Left ventricle myocardium inferior (tissue), 1 donor: ENCODE data around the gene CST4. TPM values are rescaled to one million over a fixed set of nuclear protein-coding genes. Genes with fewer than 3 reads are reported as not detected.

Experiments
- DNase-seq: peaks from one replicate; pipeline ENCODE4 v3.0.0-alpha.2; 2020
- H3K27ac ChIP-seq: fragments of 200-600 bp; replicated peaks from 2 replicates; pipeline ENCODE4 v1.8.0; 2021
- H3K27me3 ChIP-seq: fragments of 200-600 bp; 2 replicates; pipeline ENCODE4 v1.8.0; 2021; ENCODE audit warnings: low read depth
- H3K36me3 ChIP-seq: fragments of 200-600 bp; 2 replicates; pipeline ENCODE4 v1.8.0; 2021
- H3K4me1 ChIP-seq: fragments of 200-600 bp; 2 replicates; pipeline ENCODE4 v1.8.0; 2021
- H3K4me3 ChIP-seq: fragments of 200-600 bp; 2 replicates; pipeline ENCODE4 v1.8.0; 2021; ENCODE audit warnings: mild to moderate bottlenecking, moderate library complexity
- H3K9me3 ChIP-seq: fragments of 200-600 bp; replicated peaks from 2 replicates; pipeline ENCODE4 v1.8.0; 2021
- CTCF ChIP-seq: fragments of 200-600 bp; IDR thresholded peaks from 2 replicates; pipeline ENCODE4 v1.8.0; 2021; ENCODE audit warnings: antibody characterized with exemption, mild to moderate bottlenecking, borderline replicate concordance
- intact Hi-C: fragments of 100-400 bp; cut with micrococcal nuclease; formaldehyde crosslinking; loops from one replicate; pipeline ENCODE4 v1.11.0; 2022
- total RNA-seq: library from RNA; stranded (reverse); fragmentation: NEBNext Ultra II Directional; extraction: Animal tissue kit (Norgen Biotek cat#: 25700); gene quantifications from one replicate; pipeline ENCODE4 v1.2.1, GENCODE V29; 2021
- donor health status: DM: no; HTN: yes; CAD: no; lungs with severe emphysema.

CST4 gene
- total RNA-seq, 1 donor from 2014 or later = not detected

GRCh38 chr20:23643659-23644058 lies 45.2 kb downstream of the CST4 start:
- Histone ChIP-seq H3K9me3 (no peaks in the 10 kb centered on the region), H3K4me1 (peaks cover 15% of the 10 kb centered on the region), H3K27me3 (no peaks in the 10 kb centered on the region), H3K4me3 (no peak overlapping the region), H3K36me3 (no peaks in the 10 kb centered on the region), H3K27ac (no peak overlapping the region)
- DNase-seq = no peak
- intact Hi-C loops = no loop called here
- no peak for TF ChIP-seq CTCF

- Histone ChIP-seq H3K27me3 (no peaks in the 10 kb centered on the region), H3K9me3 (no peaks in the 10 kb centered on the region), H3K4me1 (peaks cover 21% of the 10 kb centered on the region), H3K27ac (peak overlapping the region; percentile 49), H3K4me3 (no peak overlapping the region), H3K36me3 (no peaks in the 10 kb centered on the region)
- intact Hi-C loops = no loop called here
- no peak for DNase-seq
- no peak for TF ChIP-seq CTCF
These were observed 46.7 kb downstream of the CST4 start for GRCh38 chr20:23641936-23642751.

- no peak overlapping the region for H3K4me3 ChIP-seq
- intact Hi-C loops = no loop called here
- H3K9me3 ChIP-seq = no peaks in the 10 kb centered on the region
- TF ChIP-seq CTCF = no peak
- no peaks in the 10 kb centered on the region for H3K36me3 ChIP-seq
- peaks cover 31% of the 10 kb centered on the region for H3K4me1 ChIP-seq
- H3K27me3 ChIP-seq = no peaks in the 10 kb centered on the region
- H3K27ac ChIP-seq = peak overlapping the region; percentile 49
- no peak for DNase-seq
These were observed 47.9 kb downstream of the CST4 start for GRCh38 chr20:23640671-23641667.

- H3K9me3 ChIP-seq = no peaks in the 10 kb centered on the region
- no peaks in the 10 kb centered on the region for H3K27me3 ChIP-seq
- no peak for DNase-seq
- intact Hi-C loops = no loop called here
- no peak for TF ChIP-seq CTCF
- H3K4me1 ChIP-seq = peaks cover 40% of the 10 kb centered on the region
- H3K27ac ChIP-seq = no peak overlapping the region
- no peaks in the 10 kb centered on the region for H3K36me3 ChIP-seq
- H3K4me3 ChIP-seq = no peak overlapping the region
These were observed 48.7 kb downstream of the CST4 start for GRCh38 chr20:23640018-23640601.

GRCh38 chr20:23639490-23639958 lies 49.3 kb downstream of the CST4 start:
- intact Hi-C loops = no loop called here
- Histone ChIP-seq H3K9me3 (no peaks in the 10 kb centered on the region), H3K4me1 (peaks cover 46% of the 10 kb centered on the region), H3K27me3 (no peaks in the 10 kb centered on the region), H3K36me3 (peaks cover 5% of the 10 kb centered on the region), H3K4me3 (no peak overlapping the region), H3K27ac (no peak overlapping the region)
- no peak for DNase-seq
- no peak for TF ChIP-seq CTCF
